MG63 (cell line): ENCODE data around the gene F10. TPM values are rescaled to one million over a fixed set of nuclear protein-coding genes. Genes with fewer than 3 reads are reported as not detected.

Experiments
- DNase-seq: peaks from one replicate; pipeline ENCODE4 v3.0.0-alpha.2; 2020
- H3K27me3 ChIP-seq: fragments of 250-450 bp; sonication (Bioruptor Pico); 2 replicates; pipeline ENCODE4 v1.5.1; 2020; ENCODE audit warnings: mild to moderate bottlenecking, moderate library complexity
- H3K36me3 ChIP-seq: fragments of 250-450 bp; sonication (Bioruptor Pico); 2 replicates; pipeline ENCODE4 v1.5.1; 2020; ENCODE audit warnings: mild to moderate bottlenecking, moderate library complexity
- H3K4me3 ChIP-seq: fragments of 250-450 bp; sonication (Bioruptor Pico); 2 replicates; pipeline ENCODE4 v1.5.1; 2020; ENCODE audit warnings: mild to moderate bottlenecking, moderate library complexity
- H3K9me3 ChIP-seq: fragments of 250-450 bp; sonication (Bioruptor Pico); 2 replicates; pipeline ENCODE4 v1.5.1; 2020; ENCODE audit warnings: mild to moderate bottlenecking, moderate library complexity
- total RNA-seq: library from RNA; depleted of rRNA; stranded (reverse); fragments of >200 nt; shearing (Covaris generic); gene quantifications from 2 replicates; pipeline ENCODE4 v1.2.3, GENCODE V29; 2014; ENCODE audit warnings: low replicate concordance

The F10 gene
- total RNA-seq, 1 experiment from 2014 or later: not detected

- H3K36me3 ChIP-seq: no peaks in the 10 kb centered on the region
- no peak for DNase-seq
These were observed 27.3 kb downstream of the F10 start for GRCh38 chr13:113149711-113150549.

GRCh38 chr13:113150550-113151365, 28.2 kb downstream of the F10 start:
- no peaks in the 10 kb centered on the region for H3K9me3 ChIP-seq
- DNase-seq: no peak
- no peaks in the 10 kb centered on the region for H3K27me3 ChIP-seq
- no peak overlapping the region for H3K4me3 ChIP-seq
- H3K36me3 ChIP-seq: no peaks in the 10 kb centered on the region

More at GRCh38 chr13:113149711-113150549, 27.3 kb downstream of the F10 start:
- H3K27me3 ChIP-seq: no peaks in the 10 kb centered on the region
- no peak overlapping the region for H3K4me3 ChIP-seq
- H3K9me3 ChIP-seq: no peaks in the 10 kb centered on the region

GRCh38 chr13:113151745-113152690, 29.4 kb downstream of the F10 start:
- Histone ChIP-seq H3K36me3 (no peaks in the 10 kb centered on the region), H3K4me3 (no peak overlapping the region), H3K27me3 (no peaks in the 10 kb centered on the region), H3K9me3 (no peaks in the 10 kb centered on the region)
- peak; percentile 35 for DNase-seq

- no peak overlapping the region for H3K4me3 ChIP-seq
These were observed 30.0 kb downstream of the F10 start for GRCh38 chr13:113152691-113152983.

GRCh38 chr13:113152984-113153809, 30.6 kb downstream of the F10 start:
- H3K27me3 ChIP-seq: no peaks in the 10 kb centered on the region
- peak; percentile 14 for DNase-seq

More at GRCh38 chr13:113152691-113152983, 30.0 kb downstream of the F10 start:
- no peaks in the 10 kb centered on the region for H3K27me3 ChIP-seq
- H3K36me3 ChIP-seq: no peaks in the 10 kb centered on the region
- H3K9me3 ChIP-seq: no peaks in the 10 kb centered on the region
- no peak for DNase-seq

GRCh38 chr13:113153810-113154748, 31.5 kb downstream of the F10 start:
- Histone ChIP-seq H3K27me3 (no peaks in the 10 kb centered on the region), H3K36me3 (no peaks in the 10 kb centered on the region), H3K9me3 (no peaks in the 10 kb centered on the region), H3K4me3 (peak overlapping the region; percentile 37)
- peak; percentile 69 for DNase-seq

More at GRCh38 chr13:113152984-113153809, 30.6 kb downstream of the F10 start:
- Histone ChIP-seq H3K36me3 (no peaks in the 10 kb centered on the region), H3K4me3 (peak overlapping the region; percentile 27), H3K9me3 (no peaks in the 10 kb centered on the region)

DNA sequence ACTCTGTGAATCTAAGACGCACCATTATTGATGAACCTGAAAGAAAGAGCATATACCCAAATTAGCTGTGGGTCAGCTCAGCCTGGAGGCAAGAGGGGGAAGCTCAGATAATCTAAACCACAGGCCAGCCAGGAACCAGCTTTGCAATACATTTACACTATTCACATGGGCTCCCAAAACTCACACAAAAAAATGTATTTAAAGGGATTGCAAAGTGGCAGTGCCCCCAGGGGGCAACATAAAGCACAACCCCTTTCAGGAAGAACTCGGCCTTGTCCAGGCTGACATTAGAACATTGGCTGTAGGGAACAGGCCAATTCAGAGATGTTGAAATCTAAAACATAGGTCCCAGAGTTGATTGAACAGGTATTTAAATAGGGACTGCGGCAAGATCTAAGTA, 32.6 kb downstream of the F10 start:
- no peak for DNase-seq
- Histone ChIP-seq H3K36me3 (no peaks in the 10 kb centered on the region), H3K9me3 (no peaks in the 10 kb centered on the region), H3K27me3 (no peaks in the 10 kb centered on the region), H3K4me3 (no peak overlapping the region)

- H3K27me3 ChIP-seq: no peaks in the 10 kb centered on the region
- no peak overlapping the region for H3K4me3 ChIP-seq
- DNase-seq: no peak
- no peaks in the 10 kb centered on the region for H3K36me3 ChIP-seq
- H3K9me3 ChIP-seq: no peaks in the 10 kb centered on the region
These were observed 33.5 kb downstream of the F10 start for GRCh38 chr13:113155982-113156655.

DNA sequence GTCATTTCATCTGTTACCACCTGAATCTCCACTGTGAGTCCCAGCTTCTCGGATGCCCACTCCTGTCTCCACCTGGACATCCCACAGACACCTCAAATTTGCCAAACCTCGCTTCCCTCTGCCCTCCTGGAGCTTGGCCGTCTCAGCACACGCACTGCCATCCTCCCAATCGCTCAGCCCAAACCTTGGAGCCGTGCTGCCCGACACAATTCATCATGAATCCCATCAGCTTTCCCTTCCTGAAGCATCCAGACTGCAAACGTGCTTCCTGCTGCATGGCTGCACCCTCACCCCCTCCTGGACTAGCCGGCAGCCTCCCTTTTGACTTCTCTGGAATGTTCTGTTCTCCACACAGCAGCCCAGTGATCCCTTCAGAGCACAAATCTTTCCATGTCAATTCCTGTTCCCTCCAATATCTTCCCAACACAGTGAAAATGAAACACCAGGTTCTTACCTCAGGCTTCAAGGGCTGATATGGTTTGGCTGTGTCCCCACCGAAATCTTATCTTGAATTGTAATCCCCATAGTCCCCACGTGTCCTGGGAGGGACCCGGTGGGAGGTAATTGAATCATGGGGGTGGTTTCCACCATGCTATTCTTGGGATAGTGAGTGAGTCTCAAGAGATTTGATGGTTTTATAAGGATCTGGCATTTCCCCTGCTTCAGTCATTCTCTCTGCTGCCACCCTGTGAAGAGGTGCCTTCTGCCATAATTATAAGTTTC, 34.8 kb downstream of the F10 start:
- Histone ChIP-seq H3K27me3 (no peaks in the 10 kb centered on the region), H3K4me3 (no peak overlapping the region), H3K36me3 (no peaks in the 10 kb centered on the region), H3K9me3 (no peaks in the 10 kb centered on the region)
- no peak for DNase-seq

- Histone ChIP-seq H3K9me3 (no peaks in the 10 kb centered on the region), H3K27me3 (peaks cover 4% of the 10 kb centered on the region), H3K4me3 (no peak within 1 kb of the TSS), H3K36me3 (no peaks in the 10 kb centered on the region)
- no peak for DNase-seq
These were observed 35.5 kb downstream of the F10 start, which contains the start of gene PROZ for GRCh38 chr13:113157929-113158747. TSS of gene PROZ (plus strand) at chr13:113158648. CDS start at chr13:113158661, 13 bp downstream.

GRCh38 chr13:113158946-113159345, 36.3 kb downstream of the F10 start:
- H3K27me3 ChIP-seq: peaks cover 9% of the 10 kb centered on the region
- H3K4me3 ChIP-seq: no peak overlapping the region
- no peak for DNase-seq
- no peaks in the 10 kb centered on the region for H3K36me3 ChIP-seq
- H3K9me3 ChIP-seq: no peaks in the 10 kb centered on the region

- no peak for DNase-seq
- Histone ChIP-seq H3K4me3 (no peak overlapping the region), H3K27me3 (peaks cover 9% of the 10 kb centered on the region), H3K36me3 (no peaks in the 10 kb centered on the region), H3K9me3 (no peaks in the 10 kb centered on the region)
These were observed 37.1 kb downstream of the F10 start for GRCh38 chr13:113159701-113160100.

- H3K9me3 ChIP-seq: no peaks in the 10 kb centered on the region
- DNase-seq: no peak
- no peaks in the 10 kb centered on the region for H3K36me3 ChIP-seq
- H3K4me3 ChIP-seq: no peak overlapping the region
- H3K27me3 ChIP-seq: peaks cover 9% of the 10 kb centered on the region
These were observed 38.4 kb downstream of the F10 start for GRCh38 chr13:113160983-113161382.
